Stimulated activated CD4-positive, alpha-beta T cell treated with anti-CD3 and anti-CD28 coated beads, Interleukin-15, amount 100 ng/mL, for 24 hours (primary cell): Measurements from ENCODE around the gene VPS39.

ENCODE experiments used
- DNase-seq: peaks from one replicate; pipeline ENCODE4 v3.0.0-alpha.2; 2020

VPS39 gene

DNA sequence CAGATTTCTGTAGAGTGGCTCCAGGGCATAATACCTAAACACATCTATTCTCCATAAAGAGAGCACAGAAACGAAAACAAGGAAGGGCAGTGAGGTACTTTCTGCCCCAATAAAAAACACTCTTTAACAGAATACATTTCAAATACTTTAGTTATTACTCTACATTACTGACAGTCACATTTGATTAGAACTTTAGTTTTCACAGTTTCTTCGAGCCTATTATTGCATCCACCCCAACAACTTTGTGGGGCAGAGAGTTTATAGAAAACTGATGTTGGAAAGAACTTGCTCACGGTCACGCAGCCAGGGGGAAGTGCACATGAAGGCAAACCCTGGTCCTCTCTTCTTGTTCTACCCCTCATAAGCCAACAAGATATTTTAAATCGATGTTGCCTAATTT is 9.0 kb downstream of the VPS39 start:
- no peak for DNase-seq

DNA sequence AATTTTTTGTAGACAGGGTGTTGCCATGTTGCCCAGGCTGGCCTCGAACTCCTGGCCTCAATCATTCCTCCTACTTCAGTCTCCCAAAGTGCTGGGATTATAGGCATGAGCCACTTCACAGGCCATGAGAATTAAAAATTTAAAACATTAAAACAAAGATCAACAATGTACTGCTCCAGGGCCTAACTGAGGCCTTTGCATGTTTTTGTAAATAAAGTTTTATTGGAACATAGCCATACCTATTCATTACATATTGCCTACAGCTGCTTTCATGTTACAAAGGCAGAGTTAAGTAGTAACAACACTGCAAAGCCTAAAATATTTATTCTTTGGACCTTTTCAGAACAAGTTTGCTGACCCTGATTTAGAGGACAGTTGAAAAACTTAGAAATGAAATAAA is 9.6 kb downstream of the VPS39 start:
- DNase-seq, result no peak

DNA sequence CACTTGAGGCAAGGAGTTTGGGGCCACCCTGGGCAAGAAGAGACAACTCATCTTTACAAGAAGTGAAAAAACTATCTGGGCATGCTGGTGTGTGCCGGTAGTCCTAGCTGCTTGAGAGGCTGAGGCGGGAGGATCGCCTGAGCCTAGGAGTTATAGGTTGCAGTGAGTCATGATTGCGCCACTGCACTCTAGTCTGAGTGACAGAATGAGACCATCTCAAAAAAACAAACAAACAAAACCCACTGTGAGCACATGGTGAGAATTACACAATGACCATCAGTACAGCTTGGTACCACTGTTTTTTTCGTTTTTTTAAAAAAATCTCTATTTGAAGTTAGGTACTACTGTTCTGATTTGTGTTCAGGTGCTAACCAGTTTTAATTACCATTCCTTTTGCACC is 13.6 kb downstream of the VPS39 start:
- DNase-seq, result peak; percentile 38

DNA sequence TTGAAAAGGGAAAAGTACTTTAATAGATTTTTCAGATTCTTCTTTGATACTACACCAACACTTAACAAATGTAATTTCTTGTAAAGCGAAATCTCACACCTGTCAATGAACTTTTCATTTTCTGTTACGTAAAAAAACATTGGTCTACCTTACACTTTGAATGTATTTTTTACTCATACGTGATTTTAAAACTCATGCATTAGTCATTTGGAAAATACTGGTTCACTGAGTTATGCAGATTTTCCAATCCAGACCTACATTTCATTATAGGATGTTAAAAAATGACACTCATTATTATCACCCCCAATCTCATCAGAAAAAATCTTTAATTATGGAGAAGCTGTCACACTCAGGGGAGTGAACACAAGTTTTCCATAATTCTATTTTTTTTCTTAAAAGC is 14.7 kb downstream of the VPS39 start:
- DNase-seq, result no peak

DNA sequence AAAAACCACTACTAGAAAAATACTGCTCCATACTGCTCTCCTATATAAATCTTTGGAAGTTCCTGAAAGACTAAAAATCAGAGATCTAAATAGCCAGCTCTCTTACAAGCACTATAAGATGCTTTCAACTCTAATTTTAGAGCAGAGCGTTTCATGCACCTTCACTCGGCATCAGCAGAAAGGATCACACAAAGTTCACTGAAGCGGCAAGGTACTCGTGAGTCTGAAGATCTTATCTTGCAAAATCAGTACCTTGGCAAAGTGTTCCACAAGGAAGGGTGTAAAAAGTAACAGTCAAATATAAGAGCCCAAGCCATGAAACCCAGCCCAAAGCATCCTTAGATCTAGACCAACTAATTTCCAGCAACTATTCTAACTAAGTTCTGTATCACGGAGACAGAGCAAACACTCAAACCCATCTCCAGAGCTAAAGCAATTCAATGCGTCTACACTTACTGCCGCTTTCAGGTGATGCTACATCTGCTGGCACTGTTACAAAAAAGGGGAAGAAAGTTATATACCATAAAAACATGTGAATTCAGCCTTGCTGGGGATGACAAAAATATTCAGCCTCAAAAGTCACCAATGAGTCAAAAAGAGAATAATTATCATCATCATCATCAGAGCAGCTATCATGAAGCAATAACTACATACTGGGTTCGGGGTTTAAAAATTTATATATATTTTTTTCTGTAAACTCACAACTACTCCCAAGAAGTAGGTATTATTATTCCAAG is 16.3 kb downstream of the VPS39 start:
- DNase-seq, result no peak

DNA sequence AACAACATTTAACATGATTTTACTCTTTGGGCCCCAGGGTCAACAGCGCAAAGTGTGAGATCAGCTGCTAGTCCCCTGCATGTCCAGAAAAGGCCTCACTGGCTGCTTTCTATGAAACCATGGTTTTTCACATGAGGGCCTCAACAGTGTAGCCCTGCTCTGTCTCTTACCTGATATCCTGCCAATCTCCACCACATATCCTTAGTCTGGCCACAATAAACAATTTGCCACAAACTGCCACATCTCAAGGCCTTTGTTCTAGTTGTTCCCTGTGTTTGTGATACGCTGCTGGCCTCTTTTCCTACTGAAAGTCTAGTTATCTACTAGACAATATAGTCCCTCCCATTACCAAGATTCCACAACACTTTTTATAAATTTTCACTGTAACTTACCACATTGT is 17.7 kb downstream of the VPS39 start:
- no peak for DNase-seq

DNA sequence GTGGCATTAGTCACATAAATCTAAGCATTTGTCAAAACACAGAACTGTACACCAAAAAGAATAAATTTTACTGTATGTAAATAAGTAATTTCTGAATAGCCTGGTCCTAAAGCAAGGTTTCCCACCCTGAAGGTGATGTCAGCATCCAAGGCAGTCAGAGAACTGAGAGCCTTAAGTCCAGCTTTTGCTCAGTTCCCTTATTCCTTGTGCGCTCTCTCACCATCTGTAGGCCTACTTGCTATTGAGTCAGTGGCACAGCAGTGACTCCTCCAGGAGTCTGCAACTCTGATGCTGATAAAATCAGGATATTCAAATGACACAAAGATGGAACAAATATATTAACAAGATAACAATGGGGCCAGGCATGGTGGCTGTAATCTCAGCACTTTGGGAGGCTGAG is 22.3 kb downstream of the VPS39 start:
- DNase-seq, result no peak

DNA sequence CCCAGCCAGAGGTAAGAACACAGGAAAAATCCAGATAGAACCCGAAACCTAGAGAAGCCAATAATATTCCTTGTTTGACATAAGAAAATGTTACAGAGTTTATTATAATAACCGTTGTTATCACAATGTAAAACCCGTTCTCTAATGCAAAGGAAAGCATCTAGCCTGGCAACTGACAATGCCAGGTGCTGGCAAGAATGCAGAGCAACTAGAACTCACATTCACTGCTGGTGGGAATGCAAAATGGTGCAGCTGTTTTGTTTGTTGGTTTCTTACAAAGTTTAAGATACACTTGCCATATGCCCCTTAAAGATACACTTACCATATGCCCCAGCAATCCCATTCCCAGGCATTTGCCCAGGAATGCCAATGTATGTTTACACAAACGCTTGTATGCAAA is 23.4 kb downstream of the VPS39 start:
- no peak for DNase-seq

DNA sequence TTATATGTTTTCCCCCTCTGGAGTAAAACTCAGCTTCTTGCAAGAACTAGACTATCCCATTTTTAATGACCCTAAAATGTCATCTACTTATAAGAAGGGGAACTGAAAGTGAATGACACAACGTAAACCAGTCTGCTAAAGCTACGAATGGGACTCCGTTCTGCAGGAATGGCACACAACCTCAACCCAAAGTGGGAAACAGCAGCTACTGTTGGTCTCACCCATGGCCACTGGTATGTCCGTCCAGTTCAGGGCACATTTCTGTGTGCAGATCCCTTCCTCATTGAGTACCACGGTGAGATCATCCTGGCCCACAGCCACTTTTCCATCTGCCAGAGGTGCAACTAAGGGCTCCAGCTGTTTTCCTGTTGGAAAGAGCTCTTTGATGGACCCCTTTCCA is 23.8 kb downstream of the VPS39 start:
- DNase-seq, result no peak

DNA sequence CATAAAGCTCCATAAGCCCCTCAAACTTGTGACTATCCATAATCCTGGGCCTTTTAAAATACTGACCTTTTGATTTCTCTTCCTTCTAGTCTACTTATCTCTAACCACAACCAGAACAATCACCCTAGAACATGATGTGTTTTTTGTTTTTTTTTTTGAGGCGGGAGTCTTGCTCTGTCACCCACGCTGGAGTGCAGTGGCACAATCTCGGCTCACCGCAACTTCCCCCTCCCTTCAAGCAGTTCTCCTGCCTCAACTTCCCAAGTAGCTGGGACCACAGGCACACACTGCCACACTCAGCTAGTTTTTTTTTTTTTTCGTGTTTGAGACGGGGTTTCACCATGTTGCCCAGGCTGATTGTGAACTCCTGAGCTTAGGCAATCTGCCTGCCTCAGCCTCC is 25.1 kb downstream of the VPS39 start:
- DNase-seq, result no peak

DNA sequence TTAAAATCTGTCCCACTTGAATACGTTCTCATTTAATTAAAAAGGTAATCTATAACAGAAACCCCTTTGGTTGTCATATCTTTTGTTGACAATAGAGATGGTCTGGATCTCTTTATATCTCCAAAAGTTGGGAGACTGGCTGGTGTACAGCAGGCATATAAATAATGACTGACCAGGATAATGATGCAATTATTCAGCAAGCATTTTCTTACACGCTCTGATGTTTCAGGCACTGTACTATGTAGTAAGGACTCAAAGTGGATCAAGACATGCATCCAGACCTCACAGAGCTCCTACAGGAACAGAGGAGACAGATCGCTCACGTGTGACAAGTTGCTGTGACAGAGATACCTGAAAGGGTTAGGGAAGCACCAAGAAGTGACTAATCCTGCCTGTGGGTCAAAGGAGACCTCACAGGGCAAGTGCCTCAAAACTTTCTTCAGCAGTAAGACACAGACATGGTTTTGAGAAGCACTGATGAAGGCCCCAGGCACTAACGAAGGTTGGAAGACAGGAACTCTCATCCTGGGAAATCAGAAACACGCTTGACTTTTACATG is 25.7 kb downstream of the VPS39 start:
- no peak for DNase-seq

DNA sequence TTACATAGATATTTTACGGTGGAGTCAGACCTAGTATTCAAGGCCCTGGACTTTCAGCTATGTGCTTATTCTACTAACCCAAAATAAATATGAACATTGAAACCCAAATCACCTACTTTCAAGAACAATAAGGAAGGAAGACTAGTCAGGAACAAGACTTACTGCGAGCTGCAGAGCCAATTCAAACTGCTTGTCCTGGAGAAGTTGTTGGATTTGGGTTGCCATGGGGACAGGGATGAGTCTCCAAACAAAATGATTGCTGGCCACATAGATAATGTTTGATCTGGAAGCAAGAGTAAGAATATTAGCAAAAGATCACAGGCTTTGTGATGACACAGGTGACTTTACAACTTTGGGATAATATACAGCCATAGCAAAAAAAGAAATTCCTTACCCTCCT is 30.0 kb downstream of the VPS39 start:
- no peak for DNase-seq

DNA sequence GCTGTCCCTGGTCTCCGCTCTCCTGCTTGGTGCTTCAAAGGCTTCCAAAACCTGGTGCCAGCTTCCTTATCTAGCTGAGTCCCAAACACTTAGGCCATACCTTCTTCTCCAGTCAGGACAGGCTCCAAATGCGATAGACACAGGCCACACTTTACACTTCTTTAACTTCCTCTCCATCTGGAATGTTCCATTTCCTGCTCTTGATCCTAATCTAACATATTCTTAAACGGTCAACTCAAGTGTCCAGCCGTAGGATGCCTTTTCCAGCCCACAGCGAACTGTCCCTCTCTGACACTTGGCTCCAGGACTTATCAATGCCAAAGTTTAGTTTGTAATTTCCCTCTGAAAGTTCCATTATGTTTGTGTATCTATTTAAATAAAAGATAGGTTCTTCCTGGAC is 32.4 kb downstream of the VPS39 start:
- no peak for DNase-seq

DNA sequence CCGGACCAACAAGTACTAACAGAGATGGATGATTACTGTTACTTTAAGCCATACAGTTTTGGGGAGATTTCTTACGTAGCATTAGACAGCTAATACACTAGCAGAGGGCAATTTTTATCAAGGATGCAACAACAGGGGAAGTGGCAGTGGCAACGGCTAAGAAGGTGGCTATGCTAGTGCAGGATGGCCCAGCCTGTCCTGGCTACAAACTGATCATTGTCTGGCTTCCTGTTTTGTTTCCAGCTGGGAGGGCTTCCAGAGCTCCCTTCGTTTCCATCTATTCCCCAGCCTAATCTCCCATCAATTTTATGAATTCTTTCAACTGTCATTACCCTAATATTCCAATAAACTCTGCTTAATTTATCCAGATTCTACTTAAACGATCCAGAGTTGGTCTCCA is 35.6 kb downstream of the VPS39 start:
- DNase-seq, result no peak

DNA sequence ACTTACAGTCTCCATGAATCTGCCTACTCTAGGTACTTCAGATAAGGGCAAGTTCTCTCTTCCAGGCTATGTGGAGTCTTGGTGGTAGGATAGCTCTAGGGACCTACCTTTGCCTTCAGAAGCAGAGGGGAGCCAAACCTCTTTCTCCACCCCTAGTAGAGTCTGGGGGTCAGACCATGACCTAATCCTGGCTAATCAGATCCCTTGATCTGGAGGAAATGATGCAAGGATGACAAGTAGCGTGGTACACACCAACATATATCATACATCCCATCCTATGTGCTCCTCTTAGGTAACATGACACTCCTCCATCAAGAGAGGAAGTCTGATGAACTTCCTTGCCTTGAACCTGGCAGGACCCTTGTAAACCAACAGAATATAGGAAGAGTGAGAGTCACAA is 36.3 kb downstream of the VPS39 start:
- no peak for DNase-seq

DNA sequence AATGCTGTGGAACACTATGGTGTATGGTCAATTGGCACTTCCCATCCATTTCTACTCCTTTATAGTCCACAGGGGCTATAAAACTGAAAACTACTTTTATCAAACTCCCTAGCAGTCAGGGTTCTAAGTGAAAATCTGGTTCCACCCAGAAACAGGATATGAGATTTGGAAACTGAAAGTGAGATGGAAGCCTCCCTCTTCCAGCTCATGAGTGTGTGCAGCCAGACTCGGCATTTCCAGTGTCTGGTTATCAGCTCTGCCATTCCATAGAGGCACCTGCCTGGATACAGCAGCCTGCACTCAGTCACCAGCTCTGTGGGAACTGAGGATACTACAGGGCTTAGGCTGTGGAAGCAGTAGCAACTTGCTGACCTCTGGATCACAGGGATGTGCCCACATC is 37.0 kb downstream of the VPS39 start:
- no peak for DNase-seq

DNA sequence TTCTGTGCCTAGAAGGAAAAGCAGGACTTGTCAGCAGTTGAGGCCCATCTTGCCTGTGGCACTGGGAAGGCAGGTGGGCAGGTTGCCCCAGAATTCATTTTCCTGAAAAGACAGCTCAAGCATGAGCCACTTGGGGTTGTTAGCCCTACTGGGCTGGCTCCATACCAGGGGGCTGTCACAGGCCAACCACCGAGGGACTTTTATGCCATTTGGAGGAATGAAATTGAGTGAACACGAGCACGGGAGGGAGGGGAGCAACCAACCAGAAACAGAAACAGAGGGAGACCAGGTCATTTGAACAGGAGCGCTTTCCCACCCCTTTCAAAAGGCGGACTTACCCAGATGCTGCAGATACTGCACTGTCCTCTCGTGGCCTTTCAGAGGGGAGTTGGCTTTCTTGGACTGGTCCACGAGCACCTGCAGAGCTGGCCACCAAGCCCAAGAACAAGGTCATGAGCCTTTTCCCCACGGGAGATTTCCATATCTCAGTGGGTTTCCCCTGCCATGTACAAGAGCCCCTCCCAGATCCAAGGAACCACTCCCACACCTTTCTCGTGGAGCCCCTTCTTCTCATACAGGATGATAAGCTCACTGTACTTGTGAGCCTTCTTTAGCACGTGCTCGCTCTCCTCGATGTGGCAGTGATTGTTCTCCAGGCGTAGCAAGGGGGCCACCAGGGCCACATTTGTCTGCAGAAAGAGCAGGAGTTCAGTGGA is 41.7 kb downstream of the VPS39 start:
- DNase-seq, result no peak

DNA sequence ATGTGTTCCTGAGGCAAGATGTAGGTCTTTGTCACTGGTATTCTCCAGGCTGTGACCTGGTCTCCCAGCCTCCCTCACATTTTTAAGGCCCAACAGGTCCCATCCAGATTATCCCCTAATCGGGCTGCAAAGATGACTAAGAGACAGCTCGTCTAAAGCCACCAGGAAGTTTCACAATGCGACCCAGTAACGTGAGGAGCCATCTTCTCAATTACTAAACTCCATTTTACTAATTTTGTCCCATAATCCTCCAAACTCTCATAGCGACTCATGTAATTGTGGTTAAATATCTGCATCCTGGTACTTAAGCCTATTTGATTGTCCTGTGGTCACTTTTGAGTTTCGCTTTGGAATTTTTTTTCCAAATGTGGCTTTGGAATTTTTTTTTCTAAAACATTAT is 43.0 kb downstream of the VPS39 start:
- DNase-seq, result no peak

DNA sequence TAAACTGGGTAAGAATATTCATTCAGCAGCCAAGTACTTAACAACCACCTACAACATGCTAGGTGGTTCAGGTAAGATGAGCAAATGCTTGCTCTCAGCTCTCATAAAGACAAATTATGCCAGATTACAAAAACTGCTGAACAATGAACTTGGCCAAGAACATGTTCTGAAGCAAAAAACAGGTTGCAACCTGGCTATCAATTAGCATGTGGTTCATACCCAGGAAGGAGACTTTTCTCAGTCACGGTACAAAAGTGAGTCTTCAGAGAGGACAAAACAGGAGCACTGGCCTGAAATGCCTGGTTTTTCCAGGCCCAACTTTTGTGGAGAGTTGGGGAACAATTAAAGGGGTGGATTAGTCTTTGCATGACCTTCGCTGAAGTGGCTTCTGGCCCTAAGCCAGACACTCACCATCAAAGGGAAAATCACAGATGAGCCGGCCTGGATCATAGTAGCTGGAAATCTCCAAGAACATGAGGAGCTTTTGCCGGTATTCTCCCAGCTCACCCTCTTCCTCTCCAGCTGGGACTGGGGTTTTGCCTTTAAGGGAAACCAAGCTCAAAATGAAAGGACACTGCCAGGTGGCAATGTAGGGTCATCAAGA is 44.1 kb downstream of the VPS39 start:
- no peak for DNase-seq

DNA sequence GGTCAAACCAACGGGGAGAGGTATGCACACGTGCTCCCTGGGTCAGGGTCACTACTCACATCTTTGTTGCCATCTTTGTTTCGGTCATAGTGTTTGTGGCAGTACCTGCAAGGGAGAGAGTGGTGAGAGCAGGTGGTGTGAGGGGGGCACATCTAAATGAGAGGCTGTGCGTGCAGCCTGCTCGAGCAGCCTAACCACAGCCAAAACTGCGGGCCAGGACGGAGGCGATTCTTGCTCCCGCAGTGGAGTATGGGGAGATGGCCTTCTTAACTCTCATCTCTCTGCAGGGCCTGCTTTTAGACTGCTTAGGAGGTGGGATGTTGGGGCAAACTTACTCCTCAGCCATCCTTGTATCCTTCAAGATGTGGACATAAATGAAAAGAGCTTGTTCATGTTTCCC is 44.8 kb downstream of the VPS39 start:
- DNase-seq, result no peak

DNA sequence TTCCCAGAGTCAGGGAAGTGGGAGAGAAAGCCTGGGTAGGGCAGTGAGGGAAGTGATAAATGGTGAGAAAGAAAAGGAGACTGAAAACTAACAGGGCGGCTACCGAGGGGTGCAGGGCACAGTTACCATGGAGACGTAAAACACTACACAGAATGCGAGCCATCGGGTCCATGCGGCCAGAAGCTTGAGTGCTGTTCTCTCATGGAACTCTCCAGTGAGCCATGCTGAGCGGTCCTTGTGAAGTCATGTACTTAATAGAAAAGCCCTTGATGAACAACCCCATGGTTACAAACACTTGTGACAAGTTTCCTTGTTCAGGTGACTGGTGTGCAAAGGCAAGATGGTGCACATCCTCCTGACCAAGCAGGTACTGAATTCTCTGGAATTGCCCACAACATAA is 48.0 kb downstream of the VPS39 start:
- no peak for DNase-seq

DNA sequence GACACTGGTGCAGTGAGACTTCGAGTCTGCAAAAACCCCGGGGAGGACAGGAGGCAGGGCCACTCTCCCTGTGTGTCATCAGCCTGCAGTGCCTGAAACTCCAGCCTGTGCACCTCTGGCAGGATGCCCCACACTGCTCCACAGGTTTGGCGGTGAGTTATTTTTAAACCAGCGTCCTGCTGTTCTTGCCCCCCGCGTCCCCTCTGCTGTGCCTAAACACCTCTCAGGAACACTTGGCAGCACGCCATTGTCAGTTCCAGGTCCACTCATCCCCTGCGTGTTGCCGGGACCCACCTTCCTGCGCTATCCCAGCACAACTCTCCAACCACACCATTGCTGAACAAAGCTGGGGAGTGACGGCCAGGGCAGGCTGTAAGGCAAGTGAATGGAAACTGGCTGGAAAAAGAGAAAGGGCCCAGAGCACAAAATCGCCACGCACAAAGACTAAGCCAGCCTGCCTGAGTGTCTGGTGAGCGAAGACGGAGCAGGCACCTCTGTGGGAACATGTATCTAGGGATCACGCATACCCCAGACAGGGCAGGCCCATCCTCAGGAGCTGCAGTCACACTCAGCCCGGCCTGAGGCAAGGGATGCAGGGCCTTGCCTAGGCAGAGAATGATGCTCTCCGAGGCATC is 48.6 kb downstream of the VPS39 start:
- DNase-seq, result no peak

DNA sequence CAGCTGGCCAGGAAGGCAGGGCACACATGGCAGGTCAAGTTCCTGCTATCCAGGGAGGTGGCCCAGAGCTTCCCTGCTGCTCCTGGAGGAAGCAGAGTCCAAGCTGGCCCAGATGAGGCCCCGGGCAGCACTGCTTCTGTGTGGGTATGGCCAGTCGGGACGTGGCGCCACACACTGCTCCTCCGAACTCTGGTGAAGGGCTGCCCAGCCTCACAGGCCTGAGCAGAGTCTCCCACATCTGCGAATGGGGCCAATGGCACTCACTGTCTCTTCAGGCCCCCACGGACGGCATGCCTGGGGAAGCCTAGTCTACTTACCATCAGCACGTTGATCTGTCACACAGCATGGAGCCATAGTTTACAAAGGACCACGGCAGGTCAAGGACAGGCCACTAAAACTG is 49.2 kb downstream of the VPS39 start:
- no peak for DNase-seq
